GM21529 (cell line): Measurements from ENCODE around the gene PSENEN.
"Not testable (repeated sequence)": the region's sequence is repeated elsewhere in the genome, so short reads cannot be mapped to it uniquely, and the experiment has no call there.

Experiments used
- ATAC-seq: cut with Tn5 transposase; IDR thresholded peaks from one replicate; pipeline ENCODE4 v1.9.1; 2021; ENCODE audit not compliant: unreplicated experiment

Gene PSENEN

GRCh38 chr19:35718345-35719041 is 27.0 kb upstream of the PSENEN start:
- ATAC-seq: no peak

- ATAC-seq: no peak
Measured at GRCh38 chr19:35719402-35720162, 25.9 kb upstream of the PSENEN start.

GRCh38 chr19:35720163-35720524 is 25.3 kb upstream of the PSENEN start:
- no peak for ATAC-seq

GRCh38 chr19:35720648-35721047 is 24.8 kb upstream of the PSENEN start:
- no peak for ATAC-seq

GRCh38 chr19:35721374-35721773 is 24.1 kb upstream of the PSENEN start:
- no peak for ATAC-seq

- ATAC-seq: no peak
Measured at GRCh38 chr19:35722461-35722860, 23.0 kb upstream of the PSENEN start.

- ATAC-seq: no peak
Measured at GRCh38 chr19:35722897-35723296, 22.6 kb upstream of the PSENEN start.

- no peak for ATAC-seq
Measured at GRCh38 chr19:35723671-35724070, 21.8 kb upstream of the PSENEN start.

- ATAC-seq: not testable (repeated sequence)
Measured at GRCh38 chr19:35724132-35724531, 21.3 kb upstream of the PSENEN start.

GRCh38 chr19:35724560-35724959 is 20.9 kb upstream of the PSENEN start:
- ATAC-seq: no peak

GRCh38 chr19:35725216-35725861 is 20.1 kb upstream of the PSENEN start:
- ATAC-seq: no peak

GRCh38 chr19:35727053-35727955 is 18.1 kb upstream of the PSENEN start:
- ATAC-seq: no peak

- ATAC-seq: no peak
Measured at GRCh38 chr19:35727956-35728706, 17.3 kb upstream of the PSENEN start.

GRCh38 chr19:35729021-35729420 is 16.4 kb upstream of the PSENEN start:
- ATAC-seq: no peak

GRCh38 chr19:35729763-35730162 is 15.7 kb upstream of the PSENEN start:
- no peak for ATAC-seq

GRCh38 chr19:35730326-35730725 is 15.1 kb upstream of the PSENEN start:
- no peak for ATAC-seq

GRCh38 chr19:35731353-35731752 is 14.1 kb upstream of the PSENEN start:
- ATAC-seq: no peak

GRCh38 chr19:35731779-35732405 is 13.6 kb upstream of the PSENEN start:
- ATAC-seq: no peak

GRCh38 chr19:35732540-35733179 is 12.8 kb upstream of the PSENEN start:
- no peak for ATAC-seq
